CD4-positive, alpha-beta T cell (primary cell): ENCODE data around the gene PANX2. TPM values are rescaled to one million over a fixed set of nuclear protein-coding genes. Genes with fewer than 3 reads are reported as not detected.

Source experiments
- ATAC-seq: fragments of 200-7000 bp; cut with Tn5 transposase; one replicate; pipeline ENCODE4 v1.10.0; 2022; ENCODE audit warnings: mild to moderate bottlenecking; ENCODE audit not compliant: poor library complexity
- CTCF ChIA-PET: fragments of 350-600 bp; sonication (Branson Sonifier 250); formaldehyde crosslinking; loops from one replicate; lab custom pipeline; 2021; ENCODE audit warnings: antibody characterized with exemption, inconsistent platforms; lab: Charles Lee
- POLR2A ChIA-PET: fragments of 350-600 bp; sonication (Branson Sonifier 250); formaldehyde crosslinking; loops from one replicate; lab custom pipeline; 2021; ENCODE audit warnings: antibody characterized with exemption, inconsistent platforms; lab: Charles Lee
- DNase-seq, 14 experiments: peaks; one replicate each; pipeline ENCODE4 v3.0.0-alpha.2; 2013 to 2020; ENCODE audit warnings: mixed read lengths in 2 of 14
- H3K27ac ChIP-seq, 2 donors: one replicate each; pipeline versions ENCODE4 v1.5.1 to v1.7.0; 2013; ENCODE audit warnings: low read length in 2 of 2, low read depth in 1 of 2, mild to moderate bottlenecking in 1 of 2
- H3K27me3 ChIP-seq, 2 experiments: 1 replicate in 1 of 2; 2 replicates in 1 of 2; pipeline versions ENCODE4 v1.6.1 to v1.7.0; 2013; ENCODE audit warnings: low read length in 2 of 2, control low read depth in 1 of 2, mild to moderate bottlenecking in 1 of 2, moderate library complexity in 1 of 2; ENCODE audit not compliant: insufficient read depth in 2 of 2, control insufficient read depth in 1 of 2
- H3K36me3 ChIP-seq: one replicate; pipeline ENCODE4 v1.6.1; 2013; ENCODE audit warnings: low read length, control low read depth; ENCODE audit not compliant: insufficient read depth
- H3K4me1 ChIP-seq: one replicate; pipeline ENCODE4 v1.6.1; 2013; ENCODE audit warnings: low read length, control low read depth; ENCODE audit not compliant: insufficient read depth
- H3K4me3 ChIP-seq: one replicate; pipeline ENCODE4 v1.5.1; 2013; ENCODE audit warnings: mild to moderate bottlenecking, low read length, moderate library complexity
- H3K9me3 ChIP-seq, 2 experiments: 1 replicate in 1 of 2; 2 replicates in 1 of 2; pipeline versions ENCODE4 v1.6.1 to v1.7.0; 2013; ENCODE audit warnings: low read length in 2 of 2, mild to moderate bottlenecking in 2 of 2, control low read depth in 1 of 2, moderate library complexity in 1 of 2; ENCODE audit not compliant: control insufficient read depth in 1 of 2, insufficient read depth in 1 of 2
- H3K27ac Mint-ChIP-seq: one replicate; pipeline ENCODE4 v1.8.0; 2020; ENCODE audit warnings: mixed read lengths
- H3K27me3 Mint-ChIP-seq: one replicate; pipeline ENCODE4 v1.8.0; 2021; ENCODE audit warnings: mixed read lengths
- H3K36me3 Mint-ChIP-seq: one replicate; pipeline ENCODE4 v1.8.0; 2021; ENCODE audit warnings: low read depth, mixed read lengths
- H3K4me1 Mint-ChIP-seq: one replicate; pipeline ENCODE4 v1.8.0; 2021; ENCODE audit warnings: low read depth, mixed read lengths
- H3K4me3 Mint-ChIP-seq: one replicate; pipeline ENCODE4 v1.8.0; 2020; ENCODE audit warnings: mild to moderate bottlenecking, mixed read lengths
- H3K9me3 Mint-ChIP-seq: one replicate; pipeline ENCODE4 v1.8.0; 2020; ENCODE audit warnings: mixed read lengths
- CTCF ChIP-seq: fragments of 200-600 bp; IDR thresholded peaks from one replicate; pipeline ENCODE4 v1.8.0; 2022; ENCODE audit warnings: antibody characterized with exemption, mild to moderate bottlenecking
- intact Hi-C, 2 experiments: fragments of 100-400 bp; cut with DNase I in 1 of 2; cut with micrococcal nuclease in 1 of 2; formaldehyde crosslinking; loops; one replicate each; pipeline versions ENCODE4 v1.15.1 to v1.9.0; 2023 to 2025; cut with DNase I, micrococcal nuclease
- total RNA-seq, 174 experiments: library from RNA in 2 of 174; stranded (reverse) in 2 of 174; gene quantifications; one replicate each; pipeline ENCODE4 v1.2.3 and lab custom pipeline; 2021 to 2026

Gene PANX2
- total RNA-seq, 2 experiments from 2014 or later, result 0.11 to 0.16 TPM

- Mint-ChIP-seq H3K27ac (no peak overlapping the region), H3K4me3 (no peak overlapping the region), H3K9me3 (no peaks in the 10 kb centered on the region), H3K36me3 (no peaks in the 10 kb centered on the region), H3K27me3 (peaks cover 21% of the 10 kb centered on the region), H3K4me1 (peaks cover 3% of the 10 kb centered on the region)
- ATAC-seq (no peak), DNase-seq (no peak)
- CTCF ChIA-PET, result no interaction called here
- Histone ChIP-seq H3K4me1 (peaks cover 5% of the 10 kb centered on the region), H3K27me3 (peaks cover 20 to 21% of the 10 kb centered on the region in 2 experiments), H3K36me3 (no peaks in the 10 kb centered on the region), H3K9me3 (peaks cover 0 to 12% of the 10 kb centered on the region in 2 experiments), H3K4me3 (no peak overlapping the region), H3K27ac (no peak overlapping the region)
- no peak for TF ChIP-seq CTCF
- POLR2A ChIA-PET, result no interaction called here
- intact Hi-C loops, result loop anchor here in 1 of 2 experiments (5.0 kb wide), 1 partner anchor 33 kb away; no protein-coding TSS in a partner anchor
Measured at GRCh38 chr22:50174382-50175190, 4.1 kb downstream of the PANX2 start.

GRCh38 chr22:50175191-50175461 is 4.6 kb downstream of the PANX2 start:
- no peak for ATAC-seq
- CTCF ChIA-PET, result no interaction called here
- no peak overlapping the region for H3K27ac Mint-ChIP-seq

More at GRCh38 chr22:50175191-50175461, 4.6 kb downstream of the PANX2 start:
- Mint-ChIP-seq H3K36me3 (no peaks in the 10 kb centered on the region), H3K9me3 (no peaks in the 10 kb centered on the region), H3K27me3 (peaks cover 26% of the 10 kb centered on the region), H3K4me1 (peaks cover 3% of the 10 kb centered on the region), H3K4me3 (no peak overlapping the region)
- intact Hi-C loops, result no loop called here
- POLR2A ChIA-PET, result no interaction called here
- peaks cover 20 to 21% of the 10 kb centered on the region in 2 experiments for H3K27me3 ChIP-seq
- no peak overlapping the region for H3K4me3 ChIP-seq
- peaks cover 0 to 12% of the 10 kb centered on the region in 2 experiments for H3K9me3 ChIP-seq
- peaks cover 5% of the 10 kb centered on the region for H3K4me1 ChIP-seq
- TF ChIP-seq CTCF, result no peak
- H3K36me3 ChIP-seq, result no peaks in the 10 kb centered on the region
- H3K27ac ChIP-seq, result no peak overlapping the region
- no peak for DNase-seq
